Cortex of kidney (tissue), 1 donor: Measurements from ENCODE around the gene FUT2.
"Not testable (repeated sequence)": the region's sequence is repeated elsewhere in the genome, so short reads cannot be mapped to it uniquely, and the experiment has no call there.

Source experiments
- DNase-seq: peaks from one replicate; lab custom pipeline; 2025; lab: John Stamatoyannopoulos, UW

The FUT2 gene

GRCh38 chr19:48670699-48671445 is 24.9 kb upstream of the FUT2 start:
- no peak for DNase-seq

GRCh38 chr19:48671446-48671995 is 24.2 kb upstream of the FUT2 start:
- no peak for DNase-seq

GRCh38 chr19:48672994-48673393 is 22.8 kb upstream of the FUT2 start, which contains the start of gene NTN5:
Gene NTN5 (minus strand): TSS chr19:48673017. CDS start chr19:48670986, 2,031 bp downstream.
- DNase-seq, result no peak

- no peak for DNase-seq
Observed at GRCh38 chr19:48673436-48674100, 22.2 kb upstream of the FUT2 start.

- no peak for DNase-seq
Observed at GRCh38 chr19:48674216-48674809, 21.5 kb upstream of the FUT2 start.

GRCh38 chr19:48674921-48675824 is 20.6 kb upstream of the FUT2 start:
- no peak for DNase-seq

GRCh38 chr19:48676487-48676886 is 19.3 kb upstream of the FUT2 start:
- DNase-seq, result no peak

- no peak for DNase-seq
Observed at GRCh38 chr19:48676887-48677286, 18.9 kb upstream of the FUT2 start.

GRCh38 chr19:48678201-48678600 is 17.6 kb upstream of the FUT2 start:
- DNase-seq, result no peak

- not testable (repeated sequence) for DNase-seq
Observed at GRCh38 chr19:48680006-48680405, 15.8 kb upstream of the FUT2 start.

- no peak for DNase-seq
Observed at GRCh38 chr19:48680436-48681126, 15.2 kb upstream of the FUT2 start.

GRCh38 chr19:48681127-48681470 is 14.7 kb upstream of the FUT2 start:
- DNase-seq, result no peak

- DNase-seq, result no peak
Observed at GRCh38 chr19:48683349-48683748, 12.4 kb upstream of the FUT2 start.

- DNase-seq, result no peak
Observed at GRCh38 chr19:48685583-48685982, 10.2 kb upstream of the FUT2 start.

- DNase-seq, result no peak
Observed at GRCh38 chr19:48686088-48686487, 9.7 kb upstream of the FUT2 start.

GRCh38 chr19:48686637-48687036 is 9.1 kb upstream of the FUT2 start:
- not testable (repeated sequence) for DNase-seq

GRCh38 chr19:48687776-48688175 is 8.0 kb upstream of the FUT2 start:
- DNase-seq, result no peak

- DNase-seq, result no peak
Observed at GRCh38 chr19:48689449-48689848, 6.3 kb upstream of the FUT2 start.

- not testable (repeated sequence) for DNase-seq
Observed at GRCh38 chr19:48693629-48694028, 2.1 kb upstream of the FUT2 start.

- no peak for DNase-seq
Observed at GRCh38 chr19:48696353-48697010, 711 bp downstream of the FUT2 start.

GRCh38 chr19:48698046-48698445 is 2.3 kb downstream of the FUT2 start:
- DNase-seq, result no peak
